ENCODE measurements around the gene ATAD3A. TPM values are rescaled to one million over a fixed set of nuclear protein-coding genes. Genes with fewer than 3 reads are reported as not detected.
"Not testable (repeated sequence)": the region's sequence is repeated elsewhere in the genome, so short reads cannot be mapped to it uniquely, and the experiment has no call there.

ATAD3A gene
- total and polyA plus RNA-seq, 7 donors: 8.6 to 40.4 (median 12.8) TPM

DNA sequence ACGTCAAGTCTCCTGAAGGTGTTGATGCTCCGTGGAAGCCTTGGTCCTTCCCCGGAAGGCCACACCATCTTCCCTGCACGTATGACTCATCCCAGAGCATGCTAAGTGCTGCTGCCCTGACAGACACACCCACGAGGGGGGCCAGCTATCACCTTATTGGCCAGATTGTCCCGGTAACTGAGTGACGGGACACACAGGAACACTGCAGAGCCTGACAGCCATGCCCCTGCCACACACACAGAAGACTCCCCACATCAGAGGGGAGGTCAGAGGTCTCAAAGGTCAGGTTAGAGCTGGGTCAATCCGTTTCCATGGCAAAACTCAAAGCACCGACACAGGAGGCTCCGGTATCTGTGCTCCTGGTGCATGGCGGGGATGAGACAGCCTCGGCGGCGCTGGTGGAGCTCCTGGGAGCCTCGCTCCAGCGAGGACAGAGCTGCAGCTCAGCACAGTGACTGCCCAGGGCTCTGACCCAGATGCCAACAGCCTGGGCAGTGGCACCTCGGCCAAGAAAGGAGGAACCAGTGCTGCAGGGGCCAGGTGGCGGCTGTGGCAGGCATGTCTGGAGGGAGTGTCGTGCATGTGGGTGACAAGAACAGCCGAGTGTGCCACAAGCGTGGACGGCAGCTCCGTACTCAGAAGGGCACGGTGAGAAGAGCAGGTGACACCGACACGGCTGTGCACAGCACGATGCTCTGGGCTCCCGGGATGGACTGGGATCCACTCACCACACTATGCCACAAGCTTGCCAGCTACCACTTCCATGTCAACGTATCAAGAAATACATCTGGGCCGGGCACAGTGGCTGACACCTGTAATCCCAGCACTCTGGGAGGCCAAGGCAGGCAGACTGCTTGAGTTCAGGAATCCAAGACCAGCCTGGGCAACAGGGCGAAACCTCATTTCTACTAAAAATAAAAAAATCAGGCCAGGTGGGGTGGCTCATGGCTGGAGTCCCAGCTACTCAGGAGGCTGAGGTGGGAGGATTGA is 43.3 kb downstream of the ATAD3A start:
- peak in 1 of 4 donors; percentile 23 for TF ChIP-seq POLR2AphosphoS5 (IDR thresholded peaks at IDR 0.05)
- TF ChIP-seq, protein P1, sequence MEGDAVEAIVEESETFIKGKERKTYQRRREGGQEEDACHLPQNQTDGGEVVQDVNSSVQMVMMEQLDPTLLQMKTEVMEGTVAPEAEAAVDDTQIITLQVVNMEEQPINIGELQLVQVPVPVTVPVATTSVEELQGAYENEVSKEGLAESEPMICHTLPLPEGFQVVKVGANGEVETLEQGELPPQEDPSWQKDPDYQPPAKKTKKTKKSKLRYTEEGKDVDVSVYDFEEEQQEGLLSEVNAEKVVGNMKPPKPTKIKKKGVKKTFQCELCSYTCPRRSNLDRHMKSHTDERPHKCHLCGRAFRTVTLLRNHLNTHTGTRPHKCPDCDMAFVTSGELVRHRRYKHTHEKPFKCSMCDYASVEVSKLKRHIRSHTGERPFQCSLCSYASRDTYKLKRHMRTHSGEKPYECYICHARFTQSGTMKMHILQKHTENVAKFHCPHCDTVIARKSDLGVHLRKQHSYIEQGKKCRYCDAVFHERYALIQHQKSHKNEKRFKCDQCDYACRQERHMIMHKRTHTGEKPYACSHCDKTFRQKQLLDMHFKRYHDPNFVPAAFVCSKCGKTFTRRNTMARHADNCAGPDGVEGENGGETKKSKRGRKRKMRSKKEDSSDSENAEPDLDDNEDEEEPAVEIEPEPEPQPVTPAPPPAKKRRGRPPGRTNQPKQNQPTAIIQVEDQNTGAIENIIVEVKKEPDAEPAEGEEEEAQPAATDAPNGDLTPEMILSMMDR (IDR thresholded peaks at IDR 0.05): no peak
- H3K27me3 ChIP-seq: no peaks in the 10 kb centered on the region
- DNase-seq: no peak
- H3K9me3 ChIP-seq: no peaks in the 10 kb centered on the region
- peaks cover 0 to 4% (median 0%) of the 10 kb centered on the region in 4 donors for H3K36me3 ChIP-seq
- H3K27ac ChIP-seq: no peak overlapping the region
- H3K4me1 ChIP-seq: peaks cover 0 to 16% (median 3%) of the 10 kb centered on the region in 4 donors
- intact Hi-C loops (cut with DNase I): no loop called here
- 79 to 82% methylated on average over 31 of the region's 31 CpGs for WGBS, 2 donors
- H3K4me3 ChIP-seq: no peak overlapping the region

DNA sequence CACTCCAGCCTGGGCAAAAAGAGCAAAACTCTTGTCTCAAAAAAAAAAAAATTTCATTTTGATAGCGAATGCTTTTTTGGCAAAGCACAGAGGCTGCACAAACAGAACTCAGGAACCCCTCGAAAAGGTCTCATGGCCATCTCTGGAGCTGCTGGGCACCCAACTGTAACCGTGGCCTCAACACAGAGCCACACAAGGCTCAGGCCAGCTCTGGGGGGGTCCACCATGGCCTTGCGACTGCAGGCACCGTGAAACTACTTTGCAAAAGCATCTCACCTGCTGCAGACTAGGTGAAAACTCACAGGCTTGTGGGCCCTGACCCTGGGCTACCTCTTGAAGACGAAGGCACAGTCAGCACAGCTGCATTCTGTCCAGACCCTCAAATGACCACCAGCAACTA is 44.5 kb downstream of the ATAD3A start:
- 95% methylated on average over 6 of the region's 6 CpGs for WGBS, 2 donors
- intact Hi-C loops (cut with DNase I): no loop called here
- Histone ChIP-seq H3K36me3 (peaks cover 0 to 17% (median 9%) of the 10 kb centered on the region in 4 donors), H3K4me3 (no peak overlapping the region), H3K27ac (no peak overlapping the region), H3K27me3 (no peaks in the 10 kb centered on the region), H3K9me3 (no peaks in the 10 kb centered on the region), H3K4me1 (peaks cover 0 to 7% (median 3%) of the 10 kb centered on the region in 4 donors)
- TF ChIP-seq EP300 (IDR thresholded peaks at IDR 0.05) (no peak), POLR2AphosphoS5 (IDR thresholded peaks at IDR 0.05) (no peak), POLR2A (IDR thresholded peaks at IDR 0.05) (no peak)
- TF ChIP-seq, protein P1 (IDR thresholded peaks at IDR 0.05): no peak
- no peak for DNase-seq

- H3K9me3 ChIP-seq; H3K4me3 ChIP-seq; H3K27me3 ChIP-seq; DNase-seq; H3K27ac ChIP-seq; intact Hi-C loops (cut with DNase I); H3K4me1 ChIP-seq: not testable (repeated sequence)
- H3K36me3 ChIP-seq: peaks cover 0 to 21% (median 13%) of the 10 kb centered on the region in 4 donors
- WGBS, 2 donors: 91 to 93% methylated on average over 11 of the region's 11 CpGs
Measured at GRCh38 chr1:1556961-1557360, 45.0 kb downstream of the ATAD3A start.

DNA sequence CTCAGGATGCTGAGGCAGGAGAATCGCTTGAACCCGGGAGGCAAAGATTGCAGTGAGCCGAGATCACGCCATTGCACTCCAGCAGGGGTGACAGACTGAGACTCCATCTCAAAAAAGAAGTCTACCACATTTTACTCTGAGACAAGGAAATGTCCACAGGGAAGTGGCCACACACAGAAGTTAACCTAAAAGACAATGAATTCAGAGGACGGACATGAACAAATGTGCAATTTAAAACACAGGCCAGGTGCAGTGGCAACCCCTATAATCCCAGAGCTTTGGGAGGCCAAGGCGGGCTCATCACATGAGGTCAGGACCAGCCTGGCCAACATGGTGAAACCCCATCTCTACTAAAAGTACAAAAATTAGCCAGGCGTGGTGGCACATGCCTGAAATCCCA is 45.7 kb downstream of the ATAD3A start:
- 95 to 96% methylated on average over 7 of the region's 7 CpGs for WGBS, 2 donors
- DNase-seq; H3K27ac ChIP-seq; H3K4me3 ChIP-seq; H3K4me1 ChIP-seq; H3K27me3 ChIP-seq; intact Hi-C loops (cut with DNase I); H3K9me3 ChIP-seq: not testable (repeated sequence)
- peaks cover 2 to 28% (median 20%) of the 10 kb centered on the region in 4 donors for H3K36me3 ChIP-seq

DNA sequence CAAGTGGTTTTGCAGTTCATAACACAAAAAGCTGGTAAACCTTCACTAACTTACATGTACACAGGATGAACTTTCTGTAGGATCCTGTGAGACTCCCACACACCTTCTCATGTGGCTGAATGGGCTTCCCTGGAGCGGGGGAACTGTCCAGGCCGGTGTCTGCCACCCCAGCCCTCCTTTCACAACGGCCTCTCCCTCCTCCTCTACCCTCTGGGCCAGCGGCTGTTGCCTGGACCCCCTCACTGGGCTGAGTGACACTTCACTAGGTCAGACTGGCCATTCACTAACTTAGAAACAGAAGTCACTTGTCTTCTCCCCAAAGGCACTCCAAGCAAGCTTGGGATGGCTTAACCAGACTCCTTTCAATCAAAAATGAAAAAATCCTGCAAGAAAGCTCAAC is 46.6 kb downstream of the ATAD3A start:
- intact Hi-C loops (cut with DNase I): no loop called here
- TF ChIP-seq POLR2AphosphoS5 (IDR thresholded peaks at IDR 0.05) (no peak), POLR2A (IDR thresholded peaks at IDR 0.05) (no peak), EP300 (IDR thresholded peaks at IDR 0.05) (no peak)
- TF ChIP-seq, protein P1 (IDR thresholded peaks at IDR 0.05): no peak
- H3K27me3 ChIP-seq: no peaks in the 10 kb centered on the region

More for the DNA sequence above, 46.6 kb downstream of the ATAD3A start:
- Histone ChIP-seq H3K4me3 (no peak overlapping the region), H3K9me3 (no peaks in the 10 kb centered on the region), H3K36me3 (peaks cover 11 to 38% (median 26%) of the 10 kb centered on the region in 4 donors), H3K27ac (no peak overlapping the region), H3K4me1 (peaks cover 0 to 7% (median 3%) of the 10 kb centered on the region in 4 donors)
- DNase-seq: no peak
- WGBS, 2 donors: 71 to 74% methylated on average over 4 of the region's 4 CpGs
